DOHH2 (cell line): ENCODE results near the gene GRB2.

Experiments used
- H3F3A ChIP-seq: fragments of 200-600 bp; sonication (generic), shearing (Covaris generic); 2 replicates; pipeline ENCODE4 v1.6.0; 2016; ENCODE audit warnings: antibody characterized with exemption, mild to moderate bottlenecking; ENCODE audit not compliant: control insufficient read depth, insufficient read depth
- H3K27ac ChIP-seq: fragments of 200-600 bp; sonication (generic); 2 replicates; pipeline ENCODE4 v1.5.1; 2014; ENCODE audit warnings: low read depth, mild to moderate bottlenecking, low read length, moderate library complexity
- H3K27me3 ChIP-seq: fragments of 200-600 bp; sonication (generic); 2 replicates; pipeline ENCODE4 v1.6.1; 2014; ENCODE audit warnings: mild to moderate bottlenecking, low read length, mixed read lengths; ENCODE audit not compliant: control insufficient read depth
- H3K36me3 ChIP-seq: fragments of 200-600 bp; sonication (generic); 2 replicates; pipeline ENCODE4 v1.6.1; 2014; ENCODE audit warnings: mild to moderate bottlenecking, low read length, moderate library complexity, mixed read lengths; ENCODE audit not compliant: control insufficient read depth
- H3K4me1 ChIP-seq: fragments of 200-600 bp; sonication (generic); 2 replicates; pipeline ENCODE4 v1.6.1; 2014; ENCODE audit warnings: mild to moderate bottlenecking, low read length, mixed read lengths; ENCODE audit not compliant: control insufficient read depth
- H3K4me2 ChIP-seq: fragments of 200-600 bp; sonication (generic); 2 replicates; pipeline ENCODE4 v1.6.0; 2014; ENCODE audit warnings: mild to moderate bottlenecking, low read length, moderate library complexity
- H3K4me3 ChIP-seq: fragments of 200-600 bp; sonication (generic); 2 replicates; pipeline ENCODE4 v1.5.1; 2014; ENCODE audit warnings: mild to moderate bottlenecking, low read length, mixed read lengths
- H3K79me2 ChIP-seq: fragments of 200-600 bp; sonication (generic); 2 replicates; pipeline ENCODE4 v1.6.1; 2014; ENCODE audit warnings: mild to moderate bottlenecking, low read length, mixed read lengths; ENCODE audit not compliant: control insufficient read depth
- H3K9me2 ChIP-seq: fragments of 200-600 bp; sonication (generic); replicated peaks from 2 replicates; pipeline ENCODE4 v1.6.1; 2014; ENCODE audit warnings: mild to moderate bottlenecking, low read length, mixed read lengths; ENCODE audit not compliant: control insufficient read depth
- H3K9me3 ChIP-seq: fragments of 200-600 bp; sonication (generic); 2 replicates; pipeline ENCODE4 v1.6.1; 2014; ENCODE audit warnings: antibody characterized with exemption, low read length, mixed read lengths; ENCODE audit not compliant: control insufficient read depth, insufficient read depth
- H4K20me1 ChIP-seq: fragments of 200-600 bp; sonication (generic); 2 replicates; pipeline ENCODE4 v1.6.0; 2014; ENCODE audit warnings: low read depth, mild to moderate bottlenecking, antibody characterized with exemption, low read length, moderate library complexity; ENCODE audit not compliant: control insufficient read depth, insufficient read depth
- CTCF ChIP-seq: fragments of 200-600 bp; sonication (generic); IDR thresholded peaks from one replicate; pipeline ENCODE4 v1.5.1; 2014; ENCODE audit warnings: antibody characterized with exemption, mild to moderate bottlenecking, low read depth, low read length; ENCODE audit not compliant: poor library complexity, severe bottlenecking
- EZH2phosphoT487 ChIP-seq: fragments of 200-600 bp; sonication (generic); IDR thresholded peaks from 2 replicates; pipeline ENCODE4 v1.6.1; 2017; ENCODE audit warnings: borderline replicate concordance, mild to moderate bottlenecking, antibody characterized with exemption, low read length, moderate library complexity, mixed read lengths

The GRB2 gene

GRCh38 chr17:75318615-75319222, 86.8 kb downstream of the GRB2 start:
- H3K4me3 ChIP-seq, result no peak overlapping the region

GRCh38 chr17:75318211-75318610, 87.3 kb downstream of the GRB2 start:
- Histone ChIP-seq H3K79me2 (peaks cover 24% of the 10 kb centered on the region), H3K9me2 (no peaks in the 10 kb centered on the region), H3F3A (peaks cover 8% of the 10 kb centered on the region), H3K9me3 (no peaks in the 10 kb centered on the region), H3K27me3 (no peaks in the 10 kb centered on the region), H3K4me1 (peaks cover 48% of the 10 kb centered on the region), H3K4me2 (no peak overlapping the region), H4K20me1 (no peaks in the 10 kb centered on the region), H3K4me3 (no peak overlapping the region), H3K27ac (no peak overlapping the region), H3K36me3 (peaks cover 57% of the 10 kb centered on the region)
- TF ChIP-seq CTCF (no peak), EZH2phosphoT487 (no peak)

More at GRCh38 chr17:75318615-75319222, 86.8 kb downstream of the GRB2 start:
- H3K79me2 ChIP-seq, result peaks cover 26% of the 10 kb centered on the region
- H3F3A ChIP-seq, result peaks cover 13% of the 10 kb centered on the region
- H3K9me3 ChIP-seq, result no peaks in the 10 kb centered on the region
- H3K4me1 ChIP-seq, result peaks cover 49% of the 10 kb centered on the region
- H4K20me1 ChIP-seq, result no peaks in the 10 kb centered on the region
- no peak overlapping the region for H3K4me2 ChIP-seq
- H3K36me3 ChIP-seq, result peaks cover 62% of the 10 kb centered on the region
- H3K9me2 ChIP-seq, result no peaks in the 10 kb centered on the region
- no peaks in the 10 kb centered on the region for H3K27me3 ChIP-seq
- TF ChIP-seq EZH2phosphoT487 (no peak), CTCF (no peak)
- H3K27ac ChIP-seq, result no peak overlapping the region

- Histone ChIP-seq H3K9me3 (no peaks in the 10 kb centered on the region), H3K27ac (no peak overlapping the region), H3F3A (peaks cover 7% of the 10 kb centered on the region), H4K20me1 (no peaks in the 10 kb centered on the region), H3K27me3 (no peaks in the 10 kb centered on the region), H3K36me3 (peaks cover 54% of the 10 kb centered on the region), H3K9me2 (no peaks in the 10 kb centered on the region), H3K4me3 (no peak overlapping the region), H3K4me1 (peaks cover 48% of the 10 kb centered on the region), H3K79me2 (peaks cover 19% of the 10 kb centered on the region), H3K4me2 (no peak overlapping the region)
- TF ChIP-seq CTCF, result no peak
- TF ChIP-seq EZH2phosphoT487, result no peak
Observed at GRCh38 chr17:75317671-75318070, 87.8 kb downstream of the GRB2 start.

GRCh38 chr17:75316253-75316652, 89.2 kb downstream of the GRB2 start:
- peaks cover 39% of the 10 kb centered on the region for H3K36me3 ChIP-seq
- H3F3A ChIP-seq, result peaks cover 7% of the 10 kb centered on the region
- no peaks in the 10 kb centered on the region for H3K27me3 ChIP-seq
- no peaks in the 10 kb centered on the region for H4K20me1 ChIP-seq
- H3K4me2 ChIP-seq, result no peak overlapping the region
- no peak overlapping the region for H3K27ac ChIP-seq
- no peak overlapping the region for H3K4me3 ChIP-seq
- H3K79me2 ChIP-seq, result peaks cover 5% of the 10 kb centered on the region
- H3K9me3 ChIP-seq, result no peaks in the 10 kb centered on the region
- TF ChIP-seq CTCF (no peak), EZH2phosphoT487 (no peak)
- H3K4me1 ChIP-seq, result peaks cover 46% of the 10 kb centered on the region
- H3K9me2 ChIP-seq, result no peaks in the 10 kb centered on the region
